Trophoblast cell (in vitro differentiated cells and primary cell): Measurements from ENCODE around the gene NINL.

Source experiments
- DNase-seq, 2 donors: peaks; one replicate each; pipeline ENCODE4 v3.0.0-alpha.2; 2016
- H2AFZ ChIP-seq: 2 replicates; pipeline ENCODE4 v1.6.1; 2013; ENCODE audit warnings: low read length, moderate library complexity, mild to moderate bottlenecking; ENCODE audit not compliant: insufficient read depth, poor library complexity
- H2AK5ac ChIP-seq: 2 replicates; pipeline ENCODE4 v1.6.1; 2013; ENCODE audit warnings: mild to moderate bottlenecking, low read length
- H2BK120ac ChIP-seq: 2 replicates; pipeline ENCODE4 v1.6.1; 2013; ENCODE audit warnings: low read length, mild to moderate bottlenecking, moderate library complexity; ENCODE audit not compliant: insufficient read depth, poor library complexity
- H2BK12ac ChIP-seq: 2 replicates; pipeline ENCODE4 v1.6.1; 2013; ENCODE audit warnings: mild to moderate bottlenecking, low read length, moderate library complexity
- H2BK5ac ChIP-seq: 2 replicates; pipeline ENCODE4 v1.6.1; 2013; ENCODE audit warnings: low read length, low read depth, moderate library complexity, mild to moderate bottlenecking; ENCODE audit not compliant: poor library complexity
- H3K14ac ChIP-seq: 2 replicates; pipeline ENCODE4 v1.6.1; 2013; ENCODE audit warnings: mild to moderate bottlenecking, low read length
- H3K18ac ChIP-seq: 2 replicates; pipeline ENCODE4 v1.6.1; 2013; ENCODE audit warnings: mild to moderate bottlenecking, low read length
- H3K23ac ChIP-seq: 2 replicates; pipeline ENCODE4 v1.6.1; 2013; ENCODE audit warnings: low read length
- H3K27ac ChIP-seq: 2 replicates; pipeline ENCODE4 v1.5.1; 2013; ENCODE audit warnings: low read depth, mild to moderate bottlenecking, inconsistent platforms, low read length, moderate library complexity
- H3K27me3 ChIP-seq: 2 replicates; pipeline ENCODE4 v1.6.1; 2013; ENCODE audit warnings: inconsistent platforms, mild to moderate bottlenecking, low read length, moderate library complexity; ENCODE audit not compliant: insufficient read depth
- H3K36me3 ChIP-seq, 2 experiments: 1 replicate in 1 of 2; 2 replicates in 1 of 2; pipeline ENCODE4 v1.6.1; 2013; ENCODE audit warnings: low read length in 2 of 2, mild to moderate bottlenecking in 2 of 2, moderate library complexity in 1 of 2; ENCODE audit not compliant: insufficient read depth in 2 of 2, control insufficient read depth in 1 of 2
- H3K4ac ChIP-seq: 2 replicates; pipeline ENCODE4 v1.6.1; 2013; ENCODE audit warnings: low read depth, mild to moderate bottlenecking, low read length, moderate library complexity
- H3K4me1 ChIP-seq, 2 experiments: 1 replicate in 1 of 2; 2 replicates in 1 of 2; pipeline ENCODE4 v1.6.1; 2013; ENCODE audit warnings: low read length in 2 of 2, mild to moderate bottlenecking in 2 of 2, moderate library complexity in 1 of 2; ENCODE audit not compliant: insufficient read depth in 2 of 2, control insufficient read depth in 1 of 2
- H3K4me2 ChIP-seq: 2 replicates; pipeline ENCODE4 v1.6.1; 2013; ENCODE audit warnings: inconsistent platforms, mild to moderate bottlenecking, low read length, moderate library complexity
- H3K4me3 ChIP-seq: 2 replicates; pipeline ENCODE4 v1.5.1; 2013; ENCODE audit warnings: mild to moderate bottlenecking, low read depth, low read length, inconsistent platforms
- H3K79me1 ChIP-seq: one replicate; pipeline ENCODE4 v1.6.1; 2013; ENCODE audit warnings: low read length
- H3K79me2 ChIP-seq: 2 replicates; pipeline ENCODE4 v1.6.1; 2013; ENCODE audit warnings: low read length, mild to moderate bottlenecking; ENCODE audit not compliant: control insufficient read depth, insufficient read depth, poor library complexity
- H3K9ac ChIP-seq: 2 replicates; pipeline ENCODE4 v1.6.1; 2013; ENCODE audit warnings: mild to moderate bottlenecking, low read length
- H3K9me3 ChIP-seq: 2 replicates; pipeline ENCODE4 v1.6.1; 2013; ENCODE audit warnings: low read depth, mild to moderate bottlenecking, control low read depth, inconsistent platforms, low read length; ENCODE audit not compliant: insufficient read depth
- H4K12ac ChIP-seq: 2 replicates; pipeline ENCODE4 v1.6.1; 2013; ENCODE audit warnings: low read depth, mild to moderate bottlenecking, low read length, moderate library complexity
- H4K8ac ChIP-seq: 2 replicates; pipeline ENCODE4 v1.6.1; 2013; ENCODE audit warnings: low read depth, mild to moderate bottlenecking, low read length, moderate library complexity
- H4K91ac ChIP-seq: one replicate; pipeline ENCODE4 v1.6.1; 2013; ENCODE audit warnings: low read depth, mild to moderate bottlenecking, low read length, moderate library complexity
- WGBS: extraction: QIAGEN DNeasy Blood & Tissue Kit; methylation state at CpG from one replicate; pipeline ENCODE4 v1.1.7; 2013; ENCODE audit warnings: missing lambda C conversion rate; ENCODE audit not compliant: insufficient read length, insufficient coverage; ENCODE audit errors: extremely low coverage; 5-methylcytosine and 5-hydroxymethylcytosine counted together

The NINL gene

GRCh38 chr20:25424536-25424935, 160.8 kb downstream of the NINL start:
- no peaks in the 10 kb centered on the region for H3K9me3 ChIP-seq
- H3K4me2 ChIP-seq, result no peak overlapping the region
- H3K27ac ChIP-seq, result no peak overlapping the region
- no peak overlapping the region for H4K91ac ChIP-seq
- peaks cover 16 to 25% of the 10 kb centered on the region in 2 experiments for H3K36me3 ChIP-seq
- no peak overlapping the region for H3K14ac ChIP-seq
- no peak overlapping the region for H3K9ac ChIP-seq
- no peak overlapping the region for H2BK12ac ChIP-seq
- no peak overlapping the region for H2AK5ac ChIP-seq
- WGBS, result no CpG with 5 or more reads among the region's 3 CpGs
- H3K4me1 ChIP-seq, result no peaks in the 10 kb centered on the region
- no peak overlapping the region for H3K4ac ChIP-seq
- no peaks in the 10 kb centered on the region for H3K79me1 ChIP-seq
- no peak overlapping the region for H3K23ac ChIP-seq
- no peaks in the 10 kb centered on the region for H3K79me2 ChIP-seq
- H4K12ac ChIP-seq, result no peak overlapping the region
- DNase-seq, result no peak
- H3K27me3 ChIP-seq, result no peaks in the 10 kb centered on the region
- no peak overlapping the region for H3K18ac ChIP-seq
- no peak overlapping the region for H4K8ac ChIP-seq
- no peak overlapping the region for H2BK120ac ChIP-seq
- no peak overlapping the region for H3K4me3 ChIP-seq
- H2AFZ ChIP-seq, result no peak overlapping the region
- no peak overlapping the region for H2BK5ac ChIP-seq

DNA sequence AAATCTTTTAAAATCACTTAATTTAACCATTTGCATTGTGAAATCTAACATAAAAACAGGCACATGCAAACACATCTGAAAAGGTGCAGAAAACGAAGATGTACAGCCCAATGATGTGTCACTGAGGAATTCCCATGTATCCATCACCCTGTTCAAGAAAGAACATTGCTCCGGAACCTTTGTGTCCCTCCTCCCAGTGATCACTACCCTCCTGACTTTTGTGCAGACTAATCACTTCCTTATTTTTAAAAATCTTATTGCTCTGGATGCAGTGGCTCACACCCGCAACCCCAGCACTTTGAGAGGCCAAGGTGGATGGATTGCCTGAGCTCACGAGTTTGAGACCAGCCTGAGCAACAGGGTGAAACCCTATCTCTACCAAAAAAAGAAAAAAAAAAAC, 163.3 kb downstream of the NINL start:
- Histone ChIP-seq H3K4me1 (no peaks in the 10 kb centered on the region), H2BK12ac (no peak overlapping the region), H2AK5ac (no peak overlapping the region), H2BK5ac (no peak overlapping the region), H3K23ac (no peak overlapping the region), H3K79me2 (no peaks in the 10 kb centered on the region), H3K4me2 (no peak overlapping the region), H2AFZ (no peak overlapping the region), H4K91ac (no peak overlapping the region), H3K18ac (no peak overlapping the region), H3K27ac (no peak overlapping the region), H3K4ac (no peak overlapping the region), H3K9me3 (no peaks in the 10 kb centered on the region), H4K8ac (no peak overlapping the region), H3K9ac (no peak overlapping the region), H3K14ac (no peak overlapping the region), H3K36me3 (peaks cover 25 to 27% of the 10 kb centered on the region in 2 experiments), H2BK120ac (no peak overlapping the region), H4K12ac (no peak overlapping the region), H3K79me1 (no peaks in the 10 kb centered on the region), H3K27me3 (no peaks in the 10 kb centered on the region), H3K4me3 (no peak overlapping the region)
- WGBS, result no CpG with 5 or more reads among the region's 4 CpGs
- DNase-seq, result no peak

- DNase-seq, result no peak
- Histone ChIP-seq H3K9me3 (no peaks in the 10 kb centered on the region), H3K14ac (no peak overlapping the region), H2BK12ac (no peak overlapping the region), H4K12ac (no peak overlapping the region), H2BK5ac (no peak overlapping the region), H3K4me2 (no peak overlapping the region), H2AFZ (no peak overlapping the region), H4K91ac (no peak overlapping the region), H3K4me3 (no peak overlapping the region), H3K36me3 (peaks cover 19 to 22% of the 10 kb centered on the region in 2 experiments), H3K4ac (no peak overlapping the region), H3K79me2 (no peaks in the 10 kb centered on the region), H3K79me1 (no peaks in the 10 kb centered on the region), H3K9ac (no peak overlapping the region), H3K23ac (no peak overlapping the region), H3K27ac (no peak overlapping the region), H3K27me3 (no peaks in the 10 kb centered on the region), H3K4me1 (no peaks in the 10 kb centered on the region), H2BK120ac (no peak overlapping the region), H3K18ac (no peak overlapping the region), H4K8ac (no peak overlapping the region), H2AK5ac (no peak overlapping the region)
Observed at GRCh38 chr20:25421102-25421501, 164.2 kb downstream of the NINL start.

DNA sequence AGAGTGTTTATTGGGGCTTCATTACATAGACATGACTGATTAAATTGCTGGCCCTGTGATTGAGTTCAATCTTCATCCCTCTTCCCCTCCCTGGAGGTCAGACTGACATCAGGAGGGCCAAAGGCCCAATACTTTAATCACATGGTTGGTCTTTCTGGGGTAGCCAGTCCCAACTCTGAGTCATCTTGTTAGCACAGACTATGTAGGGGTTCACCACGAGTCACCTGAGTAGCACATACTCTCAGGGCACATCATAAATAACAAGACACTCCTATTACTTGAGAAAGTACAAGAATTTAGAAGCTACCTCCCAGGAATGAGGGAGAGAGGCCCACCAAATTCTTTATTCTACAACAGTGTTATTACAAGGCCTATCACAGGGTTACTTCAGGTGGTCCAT, 166.6 kb downstream of the NINL start:
- no peak overlapping the region for H2BK12ac ChIP-seq
- H3K27me3 ChIP-seq, result no peaks in the 10 kb centered on the region
- no peak overlapping the region for H4K8ac ChIP-seq
- no peak overlapping the region for H3K23ac ChIP-seq
- H2AFZ ChIP-seq, result no peak overlapping the region
- no peak overlapping the region for H2BK120ac ChIP-seq
- no peak overlapping the region for H4K12ac ChIP-seq
- H3K4me2 ChIP-seq, result no peak overlapping the region
- H3K9ac ChIP-seq, result no peak overlapping the region
- H2BK5ac ChIP-seq, result no peak overlapping the region
- H3K79me1 ChIP-seq, result no peaks in the 10 kb centered on the region
- H3K14ac ChIP-seq, result no peak overlapping the region
- no peak overlapping the region for H3K4me3 ChIP-seq
- no peak overlapping the region for H3K4ac ChIP-seq
- H3K4me1 ChIP-seq, result no peaks in the 10 kb centered on the region
- H2AK5ac ChIP-seq, result no peak overlapping the region
- H3K9me3 ChIP-seq, result no peaks in the 10 kb centered on the region
- no peak overlapping the region for H4K91ac ChIP-seq
- no peaks in the 10 kb centered on the region for H3K79me2 ChIP-seq
- no peak overlapping the region for H3K18ac ChIP-seq
- WGBS, result no CpG with 5 or more reads among the region's 1 CpG
- H3K36me3 ChIP-seq, result peaks cover 21 to 23% of the 10 kb centered on the region in 2 experiments
- no peak overlapping the region for H3K27ac ChIP-seq
- no peak for DNase-seq
